ENCODE data around the gene NDUFAF4.

Gene NDUFAF4

DNA sequence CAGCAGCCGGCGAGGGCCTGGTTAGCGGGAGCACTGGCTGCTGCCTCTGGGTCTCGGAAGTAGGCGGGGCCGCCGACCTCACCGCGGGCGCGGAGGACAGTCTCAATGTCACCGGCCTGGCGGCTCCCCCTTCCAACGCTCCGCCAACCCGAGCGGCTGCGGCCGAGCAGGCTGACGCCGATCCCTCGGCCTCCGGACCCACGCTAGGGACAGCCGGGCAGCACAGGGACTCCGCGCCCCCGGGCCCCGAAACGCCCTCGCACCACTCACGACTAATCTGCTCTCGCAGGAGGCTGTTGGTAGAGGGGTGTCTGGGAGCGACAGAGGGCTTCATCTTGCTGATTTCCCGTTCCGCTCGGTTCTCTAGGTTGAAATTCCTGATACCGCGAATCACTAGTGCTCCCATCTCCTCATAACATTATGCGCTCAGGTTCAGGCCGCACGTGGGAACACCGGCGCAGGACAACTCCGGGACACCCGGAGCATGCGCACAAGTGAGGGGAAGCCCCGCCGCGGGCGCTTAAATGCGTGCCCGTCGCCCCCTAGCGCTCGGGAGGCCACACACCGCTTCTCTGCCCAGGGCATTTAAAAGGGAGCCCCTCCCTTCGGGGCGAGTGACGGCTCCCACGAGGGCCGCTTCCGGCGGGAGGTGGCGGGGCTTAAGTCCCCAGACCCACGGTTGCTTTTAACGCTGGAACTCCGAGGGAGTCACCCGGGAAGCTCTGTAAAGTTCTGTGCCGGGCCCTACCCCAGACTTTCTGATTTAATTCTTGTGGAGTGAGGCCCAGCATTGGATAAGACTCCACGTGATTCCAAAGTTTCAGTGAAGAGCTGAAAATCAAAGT lies at the start of gene NDUFAF4 (continued):
- TF ChIP-seq REST (tag by site-specific recombination; IDR thresholded peaks at IDR 0.05) (no peak), ZEB2 (tag by site-specific recombination; IDR thresholded peaks at IDR 0.05) (peak; percentile 70), ZNF626 (tag by site-specific recombination; IDR thresholded peaks at IDR 0.05) (no peak), GFI1B (tag by site-specific recombination; IDR thresholded peaks at IDR 0.05) (no peak), ZNF223 (tag by site-specific recombination; IDR thresholded peaks at IDR 0.05) (no peak), EGR2 (tag by site-specific recombination; IDR thresholded peaks at IDR 0.05; ENCODE audit: low read depth) (peak; percentile 69), IKZF3 (tag by site-specific recombination; IDR thresholded peaks at IDR 0.05) (no peak), KLF17 (tag by site-specific recombination; IDR thresholded peaks at IDR 0.05) (peak; percentile 45; the same call in 1 of the 2 replicates), GLI4 (tag by site-specific recombination; IDR thresholded peaks at IDR 0.05) (no peak), ZSCAN16 (tag by site-specific recombination; IDR thresholded peaks at IDR 0.05) (no peak; the same call in 1 of the 2 replicates), ZNF843 (tag by site-specific recombination; IDR thresholded peaks at IDR 0.05) (peak; percentile 22; the same call in 1 of the 2 replicates), ZNF473 (tag by site-specific recombination; IDR thresholded peaks at IDR 0.05) (no peak), ZNF785 (tag by site-specific recombination; IDR thresholded peaks at IDR 0.05) (no peak), KLF10 (tag by site-specific recombination; IDR thresholded peaks at IDR 0.05) (no peak), ZNF639 (tag by site-specific recombination; IDR thresholded peaks at IDR 0.05) (no peak; the same call in 1 of the 2 replicates), CTCF (tag by site-specific recombination; IDR thresholded peaks at IDR 0.05) (peak; percentile 95), ZNF10 (tag by site-specific recombination; IDR thresholded peaks at IDR 0.05) (peak; percentile 8; the same call in 1 of the 2 replicates), ZNF830 (tag by site-specific recombination; IDR thresholded peaks at IDR 0.05; ENCODE audit: low read depth) (no peak), ZBTB11 (tag by site-specific recombination; conservative IDR thresholded peaks at IDR 0.05; ENCODE audit: low read depth) (peak; percentile 75), ZNF561 (tag by site-specific recombination; IDR thresholded peaks at IDR 0.05; ENCODE audit: borderline replicate concordance) (peak; percentile 53; the same call in 1 of the 2 replicates), ZFP37 (tag by site-specific recombination; IDR thresholded peaks at IDR 0.05) (peak; percentile 58; the same call in 1 of the 2 replicates), RBAK (tag by site-specific recombination; IDR thresholded peaks at IDR 0.05) (no peak), ZNF658 (tag by site-specific recombination; IDR thresholded peaks at IDR 0.05) (no peak), ZBTB1 (tag by site-specific recombination; IDR thresholded peaks at IDR 0.05) (no peak), ZNF791 (tag by site-specific recombination; IDR thresholded peaks at IDR 0.05) (no peak), ZNF266 (tag by site-specific recombination; IDR thresholded peaks at IDR 0.05; ENCODE audit: low read depth) (no peak)
- TF ChIP-seq, protein P1, sequence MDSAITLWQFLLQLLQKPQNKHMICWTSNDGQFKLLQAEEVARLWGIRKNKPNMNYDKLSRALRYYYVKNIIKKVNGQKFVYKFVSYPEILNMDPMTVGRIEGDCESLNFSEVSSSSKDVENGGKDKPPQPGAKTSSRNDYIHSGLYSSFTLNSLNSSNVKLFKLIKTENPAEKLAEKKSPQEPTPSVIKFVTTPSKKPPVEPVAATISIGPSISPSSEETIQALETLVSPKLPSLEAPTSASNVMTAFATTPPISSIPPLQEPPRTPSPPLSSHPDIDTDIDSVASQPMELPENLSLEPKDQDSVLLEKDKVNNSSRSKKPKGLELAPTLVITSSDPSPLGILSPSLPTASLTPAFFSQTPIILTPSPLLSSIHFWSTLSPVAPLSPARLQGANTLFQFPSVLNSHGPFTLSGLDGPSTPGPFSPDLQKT (IDR thresholded peaks at IDR 0.05; ENCODE audit: borderline replicate concordance, low read depth, low read length) = no peak; the same call in 1 of the 2 replicates
